ENCODE measurements around the gene GAL3ST2.
"Not testable (repeated sequence)": the region's sequence is repeated elsewhere in the genome, so short reads cannot be mapped to it uniquely, and the experiment has no call there.

GAL3ST2 gene

DNA sequence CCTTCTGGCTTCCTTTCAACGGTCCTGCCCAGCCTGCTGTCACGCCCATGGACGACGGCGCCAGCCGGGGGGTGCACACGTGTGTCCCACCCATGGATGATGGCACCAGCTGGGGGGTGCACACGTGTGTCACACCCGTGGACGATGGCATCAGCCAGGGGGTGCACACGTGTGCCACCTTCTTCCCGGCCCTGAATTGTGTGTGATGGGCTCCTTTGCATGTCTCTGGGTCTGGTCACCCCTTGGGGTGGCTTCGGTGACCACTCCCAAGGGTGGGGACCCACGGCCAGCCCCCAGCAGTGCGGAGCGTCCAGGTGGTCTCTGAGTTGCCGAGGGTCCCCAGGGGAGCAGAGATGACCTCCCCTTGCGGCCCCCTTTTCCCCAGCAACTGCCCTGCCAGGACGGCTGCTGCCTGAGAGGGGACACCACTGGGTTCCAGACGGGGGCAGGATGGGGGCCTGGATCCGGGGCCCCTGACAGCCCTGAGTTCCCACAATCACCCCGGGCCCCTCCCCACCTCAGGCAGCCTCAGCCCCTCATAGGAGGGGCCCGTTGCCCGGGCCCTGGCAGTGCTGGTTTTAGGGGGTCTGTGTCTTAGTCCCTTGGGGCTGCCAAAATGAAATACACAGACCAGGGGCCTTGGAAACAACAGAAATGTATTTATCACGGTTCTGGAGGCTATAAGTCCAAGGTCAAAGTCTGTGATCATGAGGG is 41.8 kb downstream of the GAL3ST2 start:
- no peak overlapping the region for H2BK5ac ChIP-seq (ENCODE audit: low read depth, low read length, poor library complexity, severe bottlenecking)
- H3K4ac ChIP-seq (ENCODE audit: low read depth in 1 of 2, low read length in 2 of 2): no peak overlapping the region
- H2BK15ac ChIP-seq (ENCODE audit: low read depth, poor library complexity, severe bottlenecking): no peak overlapping the region
- H3K4me1 ChIP-seq (ENCODE audit: control insufficient read depth, insufficient read depth, low read depth, low read length): no peaks in the 10 kb centered on the region
- no peak overlapping the region for H2AK5ac ChIP-seq (ENCODE audit: low read length, severe bottlenecking)
- H3K79me1 ChIP-seq (replicated peaks; ENCODE audit: low read length, poor library complexity, severe bottlenecking): no peaks in the 10 kb centered on the region
- H4K8ac ChIP-seq (ENCODE audit: low read length): no peak overlapping the region
- 88% methylated on average over 20 of the region's 25 CpGs for WGBS
- no peak overlapping the region for H3K23ac ChIP-seq (ENCODE audit: low read length in 2 of 2)
- no peak overlapping the region for H3K18ac ChIP-seq (ENCODE audit: low read depth in 1 of 2, low read length in 2 of 2)
- H2AFZ ChIP-seq (ENCODE audit: low read depth, low read length): no peak overlapping the region
- no peak overlapping the region for H4K91ac ChIP-seq (ENCODE audit: low read length)
- H3K14ac ChIP-seq (ENCODE audit: low read length in 2 of 2): no peak overlapping the region
- DNase-seq: no peak
- H3K9ac ChIP-seq (ENCODE audit: low read length): no peak overlapping the region
- no peak overlapping the region for H3K27ac ChIP-seq (ENCODE audit: low read length, poor library complexity, severe bottlenecking)
- no peaks in the 10 kb centered on the region for H3K36me3 ChIP-seq (ENCODE audit: control insufficient read depth in 1 of 2, insufficient read depth in 2 of 2, low read depth in 1 of 2, low read length in 2 of 2)
- H2BK12ac ChIP-seq (ENCODE audit: low read length in 2 of 2): no peak overlapping the region
- H3K9me3 ChIP-seq (ENCODE audit: control insufficient read depth, low read length): no peaks in the 10 kb centered on the region
- H3K4me2 ChIP-seq (ENCODE audit: low read length, poor library complexity, severe bottlenecking): no peak overlapping the region
- H2BK120ac ChIP-seq (ENCODE audit: low read depth, low read length): no peak overlapping the region
- peaks cover 0 to 50% of the 10 kb centered on the region in 2 experiments for H3K27me3 ChIP-seq (ENCODE audit: control insufficient read depth in 1 of 2, insufficient read depth in 1 of 2, low read length in 2 of 2)
- H3K4me3 ChIP-seq (ENCODE audit: insufficient read depth in 1 of 2, low read depth in 1 of 2, low read length in 2 of 2): peak overlapping the region in 1 of 2 experiments; percentile 27

DNA sequence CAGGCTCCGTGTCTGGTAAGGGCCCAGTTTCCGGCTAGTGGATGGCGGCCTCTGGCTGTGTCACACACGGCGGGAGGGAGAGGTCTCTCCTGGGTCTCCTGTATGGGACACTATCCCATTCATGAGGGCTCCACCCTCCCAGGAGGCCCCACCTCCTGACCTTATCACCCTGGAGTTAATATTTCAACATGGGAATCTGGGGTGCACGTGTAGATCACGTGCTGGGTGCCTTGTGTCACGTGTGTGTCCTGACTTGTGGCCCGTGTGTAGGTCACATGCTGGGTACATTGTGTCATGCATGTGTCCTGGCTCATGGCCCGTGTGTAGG is 42.3 kb downstream of the GAL3ST2 start:
- Histone ChIP-seq H3K4me3 (ENCODE audit: insufficient read depth in 1 of 2, low read depth in 1 of 2, low read length in 2 of 2) (no peak overlapping the region), H4K8ac (ENCODE audit: low read length) (no peak overlapping the region), H2AK5ac (ENCODE audit: low read length, severe bottlenecking) (no peak overlapping the region), H3K23ac (ENCODE audit: low read length in 2 of 2) (no peak overlapping the region), H3K14ac (ENCODE audit: low read length in 2 of 2) (no peak overlapping the region), H3K36me3 (ENCODE audit: control insufficient read depth in 1 of 2, insufficient read depth in 2 of 2, low read depth in 1 of 2, low read length in 2 of 2) (no peaks in the 10 kb centered on the region), H3K27ac (ENCODE audit: low read length, poor library complexity, severe bottlenecking) (no peak overlapping the region), H3K79me1 (replicated peaks; ENCODE audit: low read length, poor library complexity, severe bottlenecking) (no peaks in the 10 kb centered on the region), H2BK5ac (ENCODE audit: low read depth, low read length, poor library complexity, severe bottlenecking) (no peak overlapping the region), H2BK120ac (ENCODE audit: low read depth, low read length) (no peak overlapping the region), H2BK12ac (ENCODE audit: low read length in 2 of 2) (no peak overlapping the region), H4K91ac (ENCODE audit: low read length) (no peak overlapping the region), H3K27me3 (ENCODE audit: control insufficient read depth in 1 of 2, insufficient read depth in 1 of 2, low read length in 2 of 2) (peaks cover 0 to 50% of the 10 kb centered on the region in 2 experiments), H3K4me2 (ENCODE audit: low read length, poor library complexity, severe bottlenecking) (no peak overlapping the region), H3K4ac (ENCODE audit: low read depth in 1 of 2, low read length in 2 of 2) (no peak overlapping the region), H3K18ac (ENCODE audit: low read depth in 1 of 2, low read length in 2 of 2) (no peak overlapping the region), H3K9me3 (ENCODE audit: control insufficient read depth, low read length) (peaks cover 4% of the 10 kb centered on the region), H3K4me1 (ENCODE audit: control insufficient read depth, insufficient read depth, low read depth, low read length) (no peaks in the 10 kb centered on the region), H2BK15ac (ENCODE audit: low read depth, poor library complexity, severe bottlenecking) (no peak overlapping the region), H3K9ac (ENCODE audit: low read length) (no peak overlapping the region), H2AFZ (ENCODE audit: low read depth, low read length) (no peak overlapping the region)
- DNase-seq: no peak
- 88% methylated on average over 10 of the region's 10 CpGs for WGBS

DNA sequence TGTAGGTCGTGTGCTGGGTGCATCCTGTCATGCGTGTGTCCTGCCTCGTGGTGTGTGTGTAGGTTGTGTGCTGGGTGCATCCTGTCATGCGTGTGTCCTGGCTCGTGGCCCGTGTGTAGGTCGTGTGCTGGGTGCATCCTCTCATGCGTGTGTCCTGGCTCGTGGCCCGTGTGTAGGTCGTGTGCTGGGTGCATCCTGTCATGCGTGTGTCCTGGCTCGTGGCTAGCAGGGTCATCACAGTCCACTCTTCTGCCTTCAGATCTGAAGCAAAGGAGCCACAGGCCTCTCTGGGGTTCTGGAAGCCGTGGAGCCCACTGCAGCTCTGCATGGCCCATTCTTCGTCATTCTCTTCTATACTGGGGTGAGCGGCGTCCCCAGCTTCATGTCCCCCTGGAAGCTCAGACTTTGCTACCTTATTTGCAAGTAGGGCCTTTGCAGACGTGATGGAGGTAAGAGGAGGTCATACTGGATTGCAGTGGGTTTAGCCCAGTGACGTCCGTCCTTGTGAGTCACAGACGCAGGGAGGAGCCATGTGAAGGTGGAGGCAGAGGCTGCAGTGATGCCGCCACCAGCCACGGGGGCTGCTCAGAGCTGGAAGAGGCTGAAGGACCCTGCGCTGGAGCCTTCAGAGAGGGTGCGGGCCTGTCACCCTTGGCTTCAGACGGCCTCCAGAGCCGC is 43.5 kb downstream of the GAL3ST2 start:
- not testable (repeated sequence) for H2AFZ ChIP-seq (ENCODE audit: low read depth, low read length); H3K4me1 ChIP-seq (ENCODE audit: control insufficient read depth, insufficient read depth, low read depth, low read length); H3K9ac ChIP-seq (ENCODE audit: low read length); H3K4ac ChIP-seq (ENCODE audit: low read depth in 1 of 2, low read length in 2 of 2); H3K36me3 ChIP-seq (ENCODE audit: control insufficient read depth in 1 of 2, insufficient read depth in 2 of 2, low read depth in 1 of 2, low read length in 2 of 2); H3K4me3 ChIP-seq (ENCODE audit: insufficient read depth in 1 of 2, low read depth in 1 of 2, low read length in 2 of 2); H2BK15ac ChIP-seq (ENCODE audit: low read depth, poor library complexity, severe bottlenecking); H2BK12ac ChIP-seq (ENCODE audit: low read length in 2 of 2); DNase-seq; H2AK5ac ChIP-seq (ENCODE audit: low read length, severe bottlenecking); H3K14ac ChIP-seq (ENCODE audit: low read length in 2 of 2); H2BK120ac ChIP-seq (ENCODE audit: low read depth, low read length); H3K4me2 ChIP-seq (ENCODE audit: low read length, poor library complexity, severe bottlenecking); H3K18ac ChIP-seq (ENCODE audit: low read depth in 1 of 2, low read length in 2 of 2); H3K27ac ChIP-seq (ENCODE audit: low read length, poor library complexity, severe bottlenecking); H2BK5ac ChIP-seq (ENCODE audit: low read depth, low read length, poor library complexity, severe bottlenecking); H4K91ac ChIP-seq (ENCODE audit: low read length); H3K79me1 ChIP-seq (replicated peaks; ENCODE audit: low read length, poor library complexity, severe bottlenecking); H4K8ac ChIP-seq (ENCODE audit: low read length); H3K23ac ChIP-seq (ENCODE audit: low read length in 2 of 2)
- 89% methylated on average over 26 of the region's 27 CpGs for WGBS
- Histone ChIP-seq H3K9me3 (ENCODE audit: control insufficient read depth, low read length) (peaks cover 11% of the 10 kb centered on the region), H3K27me3 (ENCODE audit: control insufficient read depth in 1 of 2, insufficient read depth in 1 of 2, low read length in 2 of 2) (peaks cover 0 to 44% of the 10 kb centered on the region in 2 experiments)

DNA sequence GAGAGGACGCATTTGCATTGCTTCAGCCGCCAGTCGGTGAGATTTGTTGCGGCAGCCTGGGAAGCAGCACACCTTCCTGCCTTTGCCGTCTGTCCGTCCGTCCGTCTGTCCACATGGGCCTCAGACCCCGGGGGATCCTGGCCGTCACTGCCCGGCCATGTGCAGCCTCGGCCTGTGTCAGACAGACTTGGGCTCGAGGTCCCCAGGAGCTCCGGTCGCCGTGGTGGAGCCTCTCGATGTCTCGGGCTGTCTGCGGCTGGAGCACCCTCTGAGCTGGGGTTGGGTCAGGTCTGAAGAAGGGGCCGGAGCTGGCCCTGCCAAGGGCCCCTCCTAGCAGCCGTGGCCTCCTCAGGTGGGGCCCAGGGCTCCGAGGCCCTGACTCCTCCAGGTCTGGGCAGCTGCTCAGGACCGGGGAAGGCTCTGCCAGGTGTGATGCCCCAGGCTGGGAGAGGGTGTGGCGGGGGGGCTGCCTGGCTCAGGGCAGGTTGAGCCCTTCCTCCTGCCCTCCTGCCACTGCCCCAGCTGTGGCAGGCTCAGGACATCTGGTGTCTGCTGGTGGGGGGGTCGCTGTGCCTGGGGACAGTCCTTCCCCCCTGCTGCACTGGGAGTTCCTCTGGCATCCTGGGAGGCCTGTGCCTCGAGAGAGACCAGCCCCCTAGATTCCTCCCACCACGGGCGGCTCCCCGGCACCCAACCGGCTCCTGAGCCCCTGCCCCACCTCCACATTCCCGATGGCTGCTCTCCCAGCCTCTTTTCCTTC is 44.2 kb downstream of the GAL3ST2 start:
- H2BK15ac ChIP-seq (ENCODE audit: low read depth, poor library complexity, severe bottlenecking): no peak overlapping the region
- H2AK5ac ChIP-seq (ENCODE audit: low read length, severe bottlenecking): no peak overlapping the region
- no peak overlapping the region for H4K8ac ChIP-seq (ENCODE audit: low read length)
- no peak overlapping the region for H2BK120ac ChIP-seq (ENCODE audit: low read depth, low read length)
- H3K4me1 ChIP-seq (ENCODE audit: control insufficient read depth, insufficient read depth, low read depth, low read length): no peaks in the 10 kb centered on the region
- no peak for DNase-seq
- no peak overlapping the region for H2BK5ac ChIP-seq (ENCODE audit: low read depth, low read length, poor library complexity, severe bottlenecking)
- no peak overlapping the region for H2AFZ ChIP-seq (ENCODE audit: low read depth, low read length)
- H3K9ac ChIP-seq (ENCODE audit: low read length): no peak overlapping the region
- H3K14ac ChIP-seq (ENCODE audit: low read length in 2 of 2): no peak overlapping the region
- H3K27ac ChIP-seq (ENCODE audit: low read length, poor library complexity, severe bottlenecking): no peak overlapping the region
- no peak overlapping the region for H3K4me2 ChIP-seq (ENCODE audit: low read length, poor library complexity, severe bottlenecking)
- H3K4me3 ChIP-seq (ENCODE audit: insufficient read depth in 1 of 2, low read depth in 1 of 2, low read length in 2 of 2): no peak overlapping the region
- no peaks in the 10 kb centered on the region for H3K79me1 ChIP-seq (replicated peaks; ENCODE audit: low read length, poor library complexity, severe bottlenecking)
- no peak overlapping the region for H3K23ac ChIP-seq (ENCODE audit: low read length in 2 of 2)
- WGBS: 90% methylated on average over 28 of the region's 31 CpGs
- peaks cover 16% of the 10 kb centered on the region for H3K9me3 ChIP-seq (ENCODE audit: control insufficient read depth, low read length)
- no peak overlapping the region for H3K4ac ChIP-seq (ENCODE audit: low read depth in 1 of 2, low read length in 2 of 2)
- peaks cover 0 to 39% of the 10 kb centered on the region in 2 experiments for H3K27me3 ChIP-seq (ENCODE audit: control insufficient read depth in 1 of 2, insufficient read depth in 1 of 2, low read length in 2 of 2)
- H4K91ac ChIP-seq (ENCODE audit: low read length): no peak overlapping the region
- H3K36me3 ChIP-seq (ENCODE audit: control insufficient read depth in 1 of 2, insufficient read depth in 2 of 2, low read depth in 1 of 2, low read length in 2 of 2): no peaks in the 10 kb centered on the region
- H2BK12ac ChIP-seq (ENCODE audit: low read length in 2 of 2): no peak overlapping the region
- H3K18ac ChIP-seq (ENCODE audit: low read depth in 1 of 2, low read length in 2 of 2): no peak overlapping the region
